Astrocyte (in vitro differentiated cells and primary cell): ENCODE results near the gene PARP8. TPM values are rescaled to one million over a fixed set of nuclear protein-coding genes. Genes with fewer than 3 reads are reported as not detected.
A peak's percentile ranks its signal among the peaks of the same experiment; 100 is the strongest.
"Not testable (repeated sequence)": the region's sequence is repeated elsewhere in the genome, so short reads cannot be mapped to it uniquely, and the experiment has no call there.

Experiments
- DNase-seq: peaks from one replicate; pipeline ENCODE4 v3.0.0-alpha.2; 2010; ENCODE audit warnings: low read depth
- FAIRE-seq: peaks from 2 replicates; lab custom pipeline; 2011; peaks lifted over from hg19 to GRCh38; lab: Jason Lieb, UNC
- H2AFZ ChIP-seq: 2 replicates; pipeline ENCODE4 v1.6.0; 2012; ENCODE audit warnings: low read depth, low read length, inconsistent platforms
- H3K27ac ChIP-seq: 2 replicates; pipeline ENCODE4 v1.5.1; 2011; ENCODE audit warnings: low read depth, low read length, inconsistent platforms
- H3K27me3 ChIP-seq: 2 replicates; pipeline ENCODE4 v1.6.0; 2011; ENCODE audit warnings: low read length, inconsistent platforms; ENCODE audit not compliant: insufficient read depth
- H3K36me3 ChIP-seq: 2 replicates; pipeline ENCODE4 v1.5.1; 2011; ENCODE audit warnings: low read length, inconsistent platforms; ENCODE audit not compliant: insufficient read depth
- H3K4me1 ChIP-seq: 2 replicates; pipeline ENCODE4 v1.5.1; 2011; ENCODE audit warnings: low read length, inconsistent platforms; ENCODE audit not compliant: insufficient read depth
- H3K4me2 ChIP-seq: 2 replicates; pipeline ENCODE4 v1.6.0; 2012; ENCODE audit warnings: low read length, inconsistent platforms
- H3K4me3 ChIP-seq: 2 replicates; pipeline ENCODE4 v1.5.1; 2011; ENCODE audit warnings: low read depth, mild to moderate bottlenecking, low read length, inconsistent platforms; ENCODE audit not compliant: insufficient read depth
- H3K79me2 ChIP-seq: 2 replicates; pipeline ENCODE4 v1.6.0; 2012; ENCODE audit warnings: mild to moderate bottlenecking, low read length, inconsistent platforms; ENCODE audit not compliant: insufficient read depth
- H3K9ac ChIP-seq: 2 replicates; pipeline ENCODE4 v1.6.0; 2012; ENCODE audit warnings: mild to moderate bottlenecking, low read length, inconsistent platforms
- H3K9me3 ChIP-seq: 2 replicates; pipeline ENCODE4 v1.5.1; 2012; ENCODE audit warnings: low read depth, mild to moderate bottlenecking, low read length, inconsistent platforms; ENCODE audit not compliant: insufficient read depth
- H4K20me1 ChIP-seq: 2 replicates; pipeline ENCODE4 v1.6.0; 2012; ENCODE audit warnings: low read length, inconsistent platforms; ENCODE audit not compliant: insufficient read depth
- H3K27ac Mint-ChIP-seq: one replicate; pipeline ENCODE4 v1.8.0; 2021; ENCODE audit warnings: mild to moderate bottlenecking, mixed read lengths; ENCODE audit not compliant: unreplicated experiment
- H3K27me3 Mint-ChIP-seq: one replicate; pipeline ENCODE4 v1.8.0; 2021; ENCODE audit warnings: low read depth, mixed read lengths; ENCODE audit not compliant: unreplicated experiment
- H3K36me3 Mint-ChIP-seq: one replicate; pipeline ENCODE4 v1.8.0; 2021; ENCODE audit warnings: low read depth, mixed read lengths; ENCODE audit not compliant: unreplicated experiment
- H3K4me1 Mint-ChIP-seq: one replicate; pipeline ENCODE4 v1.8.0; 2021; ENCODE audit warnings: low read depth, mixed read lengths; ENCODE audit not compliant: unreplicated experiment
- H3K4me3 Mint-ChIP-seq: one replicate; pipeline ENCODE4 v1.8.0; 2021; ENCODE audit warnings: mild to moderate bottlenecking, moderate library complexity, mixed read lengths; ENCODE audit not compliant: unreplicated experiment
- H3K9me3 Mint-ChIP-seq: one replicate; pipeline ENCODE4 v1.8.0; 2021; ENCODE audit warnings: mild to moderate bottlenecking, mixed read lengths; ENCODE audit not compliant: unreplicated experiment
- EZH2 ChIP-seq: IDR thresholded peaks from 2 replicates; pipeline ENCODE4 v1.6.1; 2012; ENCODE audit warnings: mild to moderate bottlenecking, low read length, inconsistent platforms; ENCODE audit not compliant: insufficient read depth
- total RNA-seq: library from RNA; stranded (reverse); gene quantifications from 2 replicates; pipeline ENCODE4 v1.2.1, GENCODE V29; 2021
- TF ChIP-seq, protein P1 (sequence below): IDR thresholded peaks from 2 replicates; pipeline ENCODE4 v1.5.1; 2011; ENCODE audit warnings: low read depth, mild to moderate bottlenecking, inconsistent platforms, low read length, moderate library complexity; ENCODE audit not compliant: insufficient read depth

The PARP8 gene
- total RNA-seq, 1 donor from 2014 or later = 36.1 TPM

DNA sequence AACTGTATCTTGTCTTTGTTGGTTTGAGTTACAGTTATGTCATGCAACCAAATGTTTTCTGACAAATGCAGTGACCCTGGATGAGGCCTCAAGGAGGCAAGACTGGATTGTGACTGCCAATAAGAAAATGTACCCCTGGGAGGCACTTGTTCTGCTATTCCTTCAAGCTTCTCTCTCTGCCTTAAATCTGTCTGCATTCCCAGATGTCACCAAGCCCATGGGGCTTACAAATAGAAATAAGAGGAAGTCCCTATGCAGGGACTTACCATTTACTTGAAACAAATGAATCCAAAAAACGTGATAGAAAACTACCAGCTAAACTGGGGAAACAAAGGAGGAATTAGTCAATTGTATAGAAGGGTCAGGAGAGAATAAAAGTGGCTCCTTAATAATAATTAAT lies 8.2 kb upstream of the PARP8 start:
- Histone ChIP-seq H3K4me2 (no peak overlapping the region), H3K4me1 (no peaks in the 10 kb centered on the region), H4K20me1 (no peaks in the 10 kb centered on the region), H3K9me3 (no peaks in the 10 kb centered on the region), H3K4me3 (no peak overlapping the region), H3K27me3 (no peaks in the 10 kb centered on the region), H3K79me2 (no peaks in the 10 kb centered on the region), H2AFZ (no peak overlapping the region), H3K9ac (no peak overlapping the region), H3K36me3 (no peaks in the 10 kb centered on the region), H3K27ac (no peak overlapping the region)
- FAIRE-seq (no peak), DNase-seq (no peak)
- H3K36me3 Mint-ChIP-seq = no peaks in the 10 kb centered on the region
- TF ChIP-seq, protein P1, sequence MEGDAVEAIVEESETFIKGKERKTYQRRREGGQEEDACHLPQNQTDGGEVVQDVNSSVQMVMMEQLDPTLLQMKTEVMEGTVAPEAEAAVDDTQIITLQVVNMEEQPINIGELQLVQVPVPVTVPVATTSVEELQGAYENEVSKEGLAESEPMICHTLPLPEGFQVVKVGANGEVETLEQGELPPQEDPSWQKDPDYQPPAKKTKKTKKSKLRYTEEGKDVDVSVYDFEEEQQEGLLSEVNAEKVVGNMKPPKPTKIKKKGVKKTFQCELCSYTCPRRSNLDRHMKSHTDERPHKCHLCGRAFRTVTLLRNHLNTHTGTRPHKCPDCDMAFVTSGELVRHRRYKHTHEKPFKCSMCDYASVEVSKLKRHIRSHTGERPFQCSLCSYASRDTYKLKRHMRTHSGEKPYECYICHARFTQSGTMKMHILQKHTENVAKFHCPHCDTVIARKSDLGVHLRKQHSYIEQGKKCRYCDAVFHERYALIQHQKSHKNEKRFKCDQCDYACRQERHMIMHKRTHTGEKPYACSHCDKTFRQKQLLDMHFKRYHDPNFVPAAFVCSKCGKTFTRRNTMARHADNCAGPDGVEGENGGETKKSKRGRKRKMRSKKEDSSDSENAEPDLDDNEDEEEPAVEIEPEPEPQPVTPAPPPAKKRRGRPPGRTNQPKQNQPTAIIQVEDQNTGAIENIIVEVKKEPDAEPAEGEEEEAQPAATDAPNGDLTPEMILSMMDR = no peak
- TF ChIP-seq EZH2 = no peak
- no peak overlapping the region for H3K4me3 Mint-ChIP-seq
- H3K9me3 Mint-ChIP-seq = peaks cover 3% of the 10 kb centered on the region
- no peaks in the 10 kb centered on the region for H3K4me1 Mint-ChIP-seq
- H3K27ac Mint-ChIP-seq = no peak overlapping the region
- no peaks in the 10 kb centered on the region for H3K27me3 Mint-ChIP-seq

DNA sequence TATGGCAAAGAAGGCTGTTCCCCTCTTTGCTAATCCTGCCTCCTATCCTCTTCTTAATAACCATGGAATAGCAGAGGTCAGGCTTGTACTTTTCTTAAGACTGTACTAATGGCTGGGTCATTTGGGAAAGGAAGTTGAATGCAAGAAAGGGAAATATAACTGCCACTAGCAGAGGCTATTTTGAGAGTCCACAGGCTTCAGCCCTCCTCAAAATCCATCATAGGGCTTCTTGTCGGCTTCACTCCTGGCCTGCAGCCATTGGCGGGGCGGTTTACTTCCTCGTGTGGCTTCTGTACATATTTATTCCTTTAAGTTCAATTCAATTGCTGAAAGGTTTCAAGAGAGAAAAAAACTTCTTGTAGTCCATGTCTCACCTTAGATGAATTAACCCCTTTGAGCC lies 2.8 kb upstream of the PARP8 start:
- TF ChIP-seq, protein P1 = no peak
- TF ChIP-seq EZH2 = no peak
- no peak for FAIRE-seq
- Mint-ChIP-seq H3K36me3 (no peaks in the 10 kb centered on the region), H3K4me1 (peaks cover 4% of the 10 kb centered on the region), H3K9me3 (peaks cover 2% of the 10 kb centered on the region), H3K27ac (no peak overlapping the region), H3K4me3 (no peak overlapping the region), H3K27me3 (no peaks in the 10 kb centered on the region)
- no peaks in the 10 kb centered on the region for H3K4me1 ChIP-seq
- H4K20me1 ChIP-seq = no peaks in the 10 kb centered on the region
- DNase-seq = no peak
- no peaks in the 10 kb centered on the region for H3K36me3 ChIP-seq
- no peaks in the 10 kb centered on the region for H3K27me3 ChIP-seq
- H2AFZ ChIP-seq = no peak overlapping the region
- H3K9me3 ChIP-seq = no peaks in the 10 kb centered on the region
- no peak overlapping the region for H3K4me2 ChIP-seq
- no peaks in the 10 kb centered on the region for H3K79me2 ChIP-seq
- H3K27ac ChIP-seq = no peak overlapping the region
- H3K9ac ChIP-seq = no peak overlapping the region
- H3K4me3 ChIP-seq = no peak overlapping the region

DNA sequence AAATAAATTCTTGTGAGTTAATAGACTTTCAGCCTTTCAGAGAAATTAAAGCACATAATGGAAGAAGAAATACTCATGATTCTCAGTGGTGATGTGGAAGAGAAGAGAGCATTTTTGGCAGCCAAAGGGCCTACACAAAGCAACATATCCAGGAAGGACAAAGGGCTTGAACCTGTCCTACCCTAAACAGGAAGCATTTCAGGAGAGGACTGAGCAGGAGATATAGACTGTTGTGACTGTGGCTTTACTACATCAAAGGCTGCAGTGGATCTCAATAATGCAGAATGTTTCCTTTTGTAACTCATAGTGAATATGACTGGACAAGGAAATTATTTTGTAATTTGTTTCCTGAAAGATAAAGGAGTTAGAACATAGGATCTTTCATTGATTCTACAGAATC lies 1.3 kb upstream of the PARP8 start:
- Histone ChIP-seq H3K79me2 (no peaks in the 10 kb centered on the region), H3K4me1 (no peaks in the 10 kb centered on the region), H3K4me2 (no peak overlapping the region), H3K27ac (no peak overlapping the region), H3K27me3 (no peaks in the 10 kb centered on the region), H2AFZ (no peak overlapping the region), H3K9ac (no peak overlapping the region), H3K4me3 (no peak overlapping the region), H4K20me1 (no peaks in the 10 kb centered on the region), H3K9me3 (no peaks in the 10 kb centered on the region), H3K36me3 (no peaks in the 10 kb centered on the region)
- Mint-ChIP-seq H3K4me1 (peaks cover 8% of the 10 kb centered on the region), H3K27ac (no peak overlapping the region), H3K27me3 (no peaks in the 10 kb centered on the region), H3K9me3 (peaks cover 2% of the 10 kb centered on the region), H3K4me3 (peak overlapping the region; percentile 87), H3K36me3 (no peaks in the 10 kb centered on the region)
- TF ChIP-seq, protein P1 = no peak
- no peak for TF ChIP-seq EZH2
- FAIRE-seq (no peak), DNase-seq (no peak)

DNA sequence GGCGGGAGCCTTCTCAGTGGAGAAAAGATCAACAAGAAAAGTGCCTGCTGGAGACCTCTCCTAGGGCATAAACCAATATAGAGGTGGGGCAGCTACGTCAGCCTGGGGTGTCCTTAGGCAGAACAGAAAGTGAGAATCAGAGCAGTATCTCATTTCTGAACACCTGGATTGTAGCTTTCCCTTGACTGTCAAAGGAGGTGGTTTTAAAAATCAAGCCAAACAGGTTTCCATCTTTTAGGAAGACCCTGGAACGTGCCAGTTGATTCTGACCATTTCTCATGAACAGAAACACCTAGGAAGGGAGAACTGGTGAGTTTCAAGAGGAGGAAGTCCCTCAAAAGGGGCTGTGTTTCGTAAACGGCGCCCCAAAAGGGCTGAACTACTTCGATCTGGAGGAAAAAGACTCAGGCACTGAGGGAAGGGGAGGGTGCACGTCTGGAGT lies 655 bp upstream of the PARP8 start:
- Histone ChIP-seq H3K9ac (peak overlapping the region; percentile 88), H2AFZ (peak overlapping the region; percentile 76), H3K4me3 (peak overlapping the region; percentile 83), H3K4me2 (peak overlapping the region; percentile 93)
- not testable (repeated sequence) for FAIRE-seq, H3K36me3 ChIP-seq, H3K27me3 Mint-ChIP-seq, H3K27me3 ChIP-seq, H3K4me1 ChIP-seq, H3K79me2 ChIP-seq, H4K20me1 ChIP-seq, H3K27ac ChIP-seq, H3K9me3 ChIP-seq, H3K4me1 Mint-ChIP-seq, H3K9me3 Mint-ChIP-seq, H3K36me3 Mint-ChIP-seq, DNase-seq
- peak overlapping the region; percentile 79 for H3K27ac Mint-ChIP-seq
- peak overlapping the region; percentile 87 for H3K4me3 Mint-ChIP-seq
